HFF-Myc (cell line): Measurements from ENCODE around the gene FGF10.

ENCODE experiments used
- DNase-seq: peaks from one replicate; pipeline ENCODE4 v3.0.0-alpha.2; 2011; ENCODE audit warnings: low read depth; ENCODE audit errors: extremely low read depth
- H3K4me3 ChIP-seq: replicated peaks from 2 replicates; pipeline ENCODE4 v1.5.1; 2011; ENCODE audit warnings: low read depth, mild to moderate bottlenecking, control low read depth, low read length
- CTCF ChIP-seq: IDR thresholded peaks from 2 replicates; pipeline ENCODE4 v1.5.1; 2012; ENCODE audit warnings: mild to moderate bottlenecking, low read depth, low read length, control low read depth; ENCODE audit errors: missing control alignments

Gene FGF10

DNA sequence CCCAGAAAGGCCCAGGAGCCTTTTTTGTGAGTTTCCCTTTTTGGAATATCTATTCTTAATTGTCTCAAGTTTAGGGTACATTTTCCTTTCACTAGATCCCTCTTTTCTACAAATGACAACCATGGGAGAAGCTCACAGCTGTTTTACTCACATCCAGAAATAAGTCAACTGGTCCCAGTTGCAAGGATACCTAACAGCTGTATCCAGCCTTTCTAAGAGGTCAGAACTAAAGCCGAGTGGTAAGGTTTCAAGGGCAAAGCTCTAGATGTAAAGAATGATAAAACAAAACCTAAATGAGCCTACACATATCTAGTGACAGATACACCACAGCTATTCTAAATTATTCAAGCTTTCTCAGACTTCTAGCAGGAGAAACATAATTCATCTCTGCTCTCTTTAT lies 4.4 kb downstream of the FGF10 start:
- no peak overlapping the region for H3K4me3 ChIP-seq
- no peak for DNase-seq
- TF ChIP-seq CTCF: no peak

GRCh38 chr5:44382894-44383293 lies 6.3 kb downstream of the FGF10 start:
- DNase-seq: no peak
- no peak overlapping the region for H3K4me3 ChIP-seq
- TF ChIP-seq CTCF: no peak

- no peak for DNase-seq
- no peak for TF ChIP-seq CTCF
- no peak overlapping the region for H3K4me3 ChIP-seq
These were observed 12.2 kb downstream of the FGF10 start for GRCh38 chr5:44377057-44377456.

GRCh38 chr5:44372028-44372427 lies 17.2 kb downstream of the FGF10 start:
- H3K4me3 ChIP-seq: no peak overlapping the region
- DNase-seq: no peak
- no peak for TF ChIP-seq CTCF

GRCh38 chr5:44367203-44367602 lies 22.0 kb downstream of the FGF10 start:
- no peak overlapping the region for H3K4me3 ChIP-seq
- DNase-seq: no peak
- no peak for TF ChIP-seq CTCF

DNA sequence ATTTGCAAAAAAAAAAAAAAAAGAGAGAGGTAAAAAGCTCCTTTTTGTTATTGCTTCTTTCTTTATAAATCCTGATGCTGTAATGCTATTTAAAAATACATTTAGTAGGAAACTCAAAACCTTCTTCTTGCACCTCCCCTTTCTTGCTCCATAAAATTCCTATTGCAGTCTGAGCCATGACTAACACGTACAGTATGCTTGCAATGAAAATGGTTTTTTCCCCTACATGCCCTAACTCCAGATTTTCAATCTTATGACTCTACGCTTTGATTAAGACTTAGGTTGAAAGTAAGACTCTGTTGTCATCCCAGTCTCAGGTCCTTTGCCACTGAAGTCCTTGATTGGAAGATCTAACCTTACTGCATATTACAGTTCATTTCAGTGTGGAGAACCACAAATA lies 23.9 kb downstream of the FGF10 start:
- no peak for TF ChIP-seq CTCF
- no peak for DNase-seq
- H3K4me3 ChIP-seq: no peak overlapping the region

GRCh38 chr5:44364097-44364496 lies 25.1 kb downstream of the FGF10 start:
- TF ChIP-seq CTCF: no peak

More at GRCh38 chr5:44364097-44364496, 25.1 kb downstream of the FGF10 start:
- no peak for DNase-seq
- H3K4me3 ChIP-seq: no peak overlapping the region
